ENCODE measurements around the gene FANCG. TPM values are rescaled to one million over a fixed set of nuclear protein-coding genes. Genes with fewer than 3 reads are reported as not detected.

Gene FANCG
- polyA plus RNA-seq, 4 donors: 38.1 to 52.3 (median 45.1) TPM

DNA sequence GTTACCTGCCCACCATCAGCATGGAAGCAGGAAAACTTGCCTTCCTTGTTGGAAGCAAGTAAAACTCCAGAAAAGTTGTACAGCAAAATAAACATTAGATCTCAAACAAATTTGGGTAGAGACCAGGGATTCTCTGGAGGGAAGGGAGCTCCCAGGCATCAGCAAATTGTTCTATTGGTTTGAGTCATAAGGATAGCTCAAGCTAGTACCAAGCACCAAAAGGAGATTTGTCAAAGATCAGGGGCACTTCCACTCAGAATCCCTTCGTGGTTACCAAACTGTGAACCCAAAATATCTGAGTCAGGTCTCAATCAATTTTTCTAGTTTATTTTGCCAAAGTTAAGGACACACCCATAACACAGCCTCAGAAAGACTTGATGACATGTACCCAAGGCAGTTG, 52.4 kb downstream of the FANCG start:
- no peak for DNase-seq (ENCODE audit: low read depth in 4 of 4, low spot score in 3 of 4)

- no peak for DNase-seq (ENCODE audit: low read depth in 4 of 4, low spot score in 3 of 4)
Observed at GRCh38 chr9:35026671-35027070, 53.1 kb downstream of the FANCG start.

Other genes with a start within 250 kb of the FANCG start
- under 1 TPM; 0.15 to 1.00 (median 0.25) TPM for gene PHF24, start 121.7 kb downstream of the FANCG start, polyA plus RNA-seq (ENCODE audit: insufficient read length in 4 of 4)
- gene DNAJB5, start 90.2 kb downstream of the FANCG start, polyA plus RNA-seq (ENCODE audit: insufficient read length in 4 of 4): 10 to 100 TPM in 3 of 4 donors, 1 to 10 TPM in 1; 10.0 to 14.3 (median 11.1) TPM
- gene VCP, start 7.3 kb downstream of the FANCG start, polyA plus RNA-seq (ENCODE audit: insufficient read length in 4 of 4): 100 to 1,000 TPM; 187 to 256 (median 244) TPM
- 10 to 100 TPM; 20.7 to 40.7 (median 32.9) TPM for gene PIGO, start 16.6 kb upstream of the FANCG start, polyA plus RNA-seq (ENCODE audit: insufficient read length in 4 of 4)
- gene STOML2, start 23.2 kb upstream of the FANCG start, polyA plus RNA-seq (ENCODE audit: insufficient read length in 4 of 4): 100 to 1,000 TPM in 3 of 4 donors, 10 to 100 TPM in 1; 87.5 to 131 (median 123) TPM
- 10 to 100 TPM; 11.4 to 15.0 (median 13.4) TPM for gene ATOSB, start 35.9 kb upstream of the FANCG start, polyA plus RNA-seq (ENCODE audit: insufficient read length in 4 of 4)
- 10 to 100 TPM; 11.0 to 27.5 (median 25.7) TPM for gene UNC13B, start 82.1 kb upstream of the FANCG start, polyA plus RNA-seq (ENCODE audit: insufficient read length in 4 of 4)